Gastroesophageal sphincter (tissue), 3 donors: ENCODE data around the gene ZG16B.

Source experiments
- CTCF ChIP-seq, 4 experiments: fragments of 200-600 bp in 2 of 4; fragments of 450-650 bp in 2 of 4; sonication (generic) in 1 of 4; IDR thresholded peaks; one replicate each; pipeline ENCODE4 v1.5.1; 2017 to 2019; ENCODE audit warnings: antibody characterized with exemption in 4 of 4, mild to moderate bottlenecking in 2 of 4, moderate library complexity in 2 of 4
- EP300 ChIP-seq: sonication (generic); formaldehyde crosslinking; IDR thresholded peaks from one replicate; pipeline ENCODE4 v1.6.1; 2017; ENCODE audit warnings: antibody characterized with exemption, mild to moderate bottlenecking
- POLR2A ChIP-seq, 2 donors: fragments of 450-650 bp; IDR thresholded peaks; one replicate each; pipeline ENCODE4 v1.6.1; 2017; ENCODE audit warnings: antibody characterized with exemption in 2 of 2, mild to moderate bottlenecking in 2 of 2, moderate library complexity in 1 of 2
- POLR2AphosphoS5 ChIP-seq: sonication (generic); formaldehyde crosslinking; IDR thresholded peaks from one replicate; pipeline ENCODE4 v1.6.1; 2017; ENCODE audit warnings: antibody characterized with exemption

DNA sequence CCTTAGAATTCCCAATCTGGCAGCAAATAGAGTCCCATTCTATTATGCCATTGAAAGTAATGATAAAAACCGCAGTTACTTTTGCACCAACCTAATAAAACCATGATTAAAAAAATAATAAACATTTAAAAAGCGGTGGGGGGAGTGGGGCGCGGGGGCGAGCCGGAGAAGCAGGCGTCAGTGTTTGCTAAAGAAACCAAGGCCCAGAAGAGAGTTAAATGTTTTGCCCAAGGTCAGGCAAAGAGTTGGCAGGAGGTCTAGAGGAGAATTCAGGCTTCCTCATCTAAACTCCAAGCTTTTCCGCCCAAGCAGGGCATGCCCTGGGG is 37.5 kb downstream of the ZG16B start:
- TF ChIP-seq POLR2AphosphoS5 (no peak), EP300 (no peak), CTCF (IDR thresholded peaks at IDR 0.05) (no peak), POLR2A (IDR thresholded peaks at IDR 0.05) (no peak)
